Measurements from ENCODE around the gene RTF2.

RTF2 gene

GRCh38 chr20:56468316-56469076 is at the start of gene RTF2:
Gene RTF2, plus strand, starts transcription at chr20:56468627. Its CDS starts 71 bp downstream, at chr20:56468698.
- peak; percentile 95 for DNase-seq

- no peak for DNase-seq
Observed at GRCh38 chr20:56420028-56420427, 48.4 kb upstream of the RTF2 start.

GRCh38 chr20:56420940-56421688 is 47.3 kb upstream of the RTF2 start:
- no peak for DNase-seq

- no peak for DNase-seq
Observed at GRCh38 chr20:56422076-56422823, 46.2 kb upstream of the RTF2 start.

GRCh38 chr20:56422824-56423189 is 45.6 kb upstream of the RTF2 start:
- no peak for DNase-seq

GRCh38 chr20:56423211-56423610 is 45.2 kb upstream of the RTF2 start:
- no peak for DNase-seq

- no peak for DNase-seq
Observed at GRCh38 chr20:56423886-56424285, 44.5 kb upstream of the RTF2 start.

GRCh38 chr20:56424931-56425330 is 43.5 kb upstream of the RTF2 start:
- no peak for DNase-seq

- no peak for DNase-seq
Observed at GRCh38 chr20:56426026-56426425, 42.4 kb upstream of the RTF2 start.

GRCh38 chr20:56426926-56427325 is 41.5 kb upstream of the RTF2 start:
- no peak for DNase-seq

- DNase-seq = no peak
Observed at GRCh38 chr20:56427797-56428196, 40.6 kb upstream of the RTF2 start.

GRCh38 chr20:56428410-56428809 is 40.0 kb upstream of the RTF2 start:
- DNase-seq = no peak

GRCh38 chr20:56428881-56429280 is 39.5 kb upstream of the RTF2 start:
- DNase-seq = no peak

- DNase-seq = no peak
Observed at GRCh38 chr20:56429502-56429901, 38.9 kb upstream of the RTF2 start.

- no peak for DNase-seq
Observed at GRCh38 chr20:56429941-56430340, 38.5 kb upstream of the RTF2 start.

GRCh38 chr20:56430461-56430860 is 38.0 kb upstream of the RTF2 start:
- DNase-seq = no peak

GRCh38 chr20:56430957-56431356 is 37.5 kb upstream of the RTF2 start:
- no peak for DNase-seq

- DNase-seq = no peak
Observed at GRCh38 chr20:56431471-56431870, 37.0 kb upstream of the RTF2 start.

- no peak for DNase-seq
Observed at GRCh38 chr20:56433221-56433879, 35.1 kb upstream of the RTF2 start.

GRCh38 chr20:56433880-56434255 is 34.6 kb upstream of the RTF2 start:
- peak; percentile 38 for DNase-seq

GRCh38 chr20:56437196-56437960 is 31.0 kb upstream of the RTF2 start:
- no peak for DNase-seq

- no peak for DNase-seq
Observed at GRCh38 chr20:56438284-56438683, 30.1 kb upstream of the RTF2 start.

Data from CD4-positive, alpha-beta T cell treated with Interleukin-4 for 4 hours (primary cell).